ENCODE results near the gene LACTB. TPM values are rescaled to one million over a fixed set of nuclear protein-coding genes. Genes with fewer than 3 reads are reported as not detected.
"Not testable (repeated sequence)": the region's sequence is repeated elsewhere in the genome, so short reads cannot be mapped to it uniquely, and the experiment has no call there.

The LACTB gene
- total RNA-seq, 4 donors from 2014 or later, result 35.4 to 41.1 (median 38.6) TPM

- Histone ChIP-seq H3K27me3 (no peaks in the 10 kb centered on the region), H3K9me3 (no peaks in the 10 kb centered on the region), H3K27ac (no peak overlapping the region), H3K4me3 (no peak overlapping the region), H3K36me3 (no peaks in the 10 kb centered on the region), H3K4me1 (peaks cover 0 to 4% of the 10 kb centered on the region in 2 donors)
- in situ Hi-C loops (cut with MboI; ENCODE audit: low sequenced_read_pairs in 4 of 4), result loop anchor here (5.0 to 10.0 kb wide), 4 partner anchors 35 to 307 kb away; no protein-coding TSS in a partner anchor
- DNase-seq (no peak), ATAC-seq (no peak)
- TF ChIP-seq CTCF (IDR thresholded peaks at IDR 0.05 in 4 of 5, conservative IDR thresholded peaks at IDR 0.05 in 1 of 5) (no peak), POLR2A (IDR thresholded peaks at IDR 0.05) (no peak)
- intact Hi-C loops (cut with DNase I; ENCODE audit: low total_unique reads), result loop anchor here (2.0 kb wide), 1 partner anchor 309 kb away; no protein-coding TSS in a partner anchor
Measured at GRCh38 chr15:63091679-63092446, 29.8 kb upstream of the LACTB start.

DNA sequence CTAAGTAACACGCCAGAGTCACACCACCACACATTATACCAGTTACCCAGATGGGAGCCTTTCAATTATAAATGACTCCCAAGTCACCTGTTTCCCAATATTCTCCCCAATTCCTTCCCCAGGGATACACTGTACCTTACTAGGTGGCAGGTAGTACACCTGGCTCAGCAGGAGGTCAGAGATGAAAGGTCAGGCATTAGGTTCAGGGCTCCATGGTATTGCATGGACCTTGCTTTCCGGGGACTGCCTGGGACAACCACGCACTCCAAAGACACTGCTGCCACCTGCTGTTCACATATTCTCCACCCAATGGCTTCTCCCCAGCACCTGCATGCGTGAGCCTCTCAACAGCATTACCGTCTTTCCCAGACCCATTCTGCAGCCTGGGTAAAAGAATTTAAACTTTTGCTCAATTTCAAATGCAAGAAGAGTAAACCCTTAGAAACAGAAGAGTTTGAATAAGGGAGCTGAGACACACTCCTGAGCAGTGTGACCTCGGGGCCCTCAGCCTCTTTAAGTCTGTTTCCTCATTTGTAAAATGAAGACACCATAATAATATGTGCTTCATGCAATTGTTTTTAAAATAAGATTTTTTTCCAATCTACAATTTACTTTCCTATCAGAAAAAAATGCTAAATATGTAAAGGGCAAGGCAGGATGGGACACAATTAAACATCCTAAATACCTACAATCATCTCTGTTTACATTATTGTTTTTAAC lies 28.0 kb upstream of the LACTB start:
- ATAC-seq (peak; percentile 89 to 95), DNase-seq (peak; percentile 69 to 74)
- peak; percentile 82 to 93 (median 90) for TF ChIP-seq CTCF (IDR thresholded peaks at IDR 0.05 in 4 of 5, conservative IDR thresholded peaks at IDR 0.05 in 1 of 5)
- TF ChIP-seq POLR2A (IDR thresholded peaks at IDR 0.05), result no peak
- no peak overlapping the region for H3K4me3 ChIP-seq
- H3K36me3 ChIP-seq, result no peaks in the 10 kb centered on the region
- H3K27me3 ChIP-seq, result no peaks in the 10 kb centered on the region
- in situ Hi-C loops (cut with MboI; ENCODE audit: low sequenced_read_pairs in 4 of 4), result loop anchor here (5.0 to 10.0 kb wide), 4 partner anchors 36 to 309 kb away; no protein-coding TSS in a partner anchor
- no peaks in the 10 kb centered on the region for H3K9me3 ChIP-seq
- intact Hi-C loops (cut with DNase I; ENCODE audit: low total_unique reads), result loop anchor here (1.0 to 2.0 kb wide), 4 partner anchors 45 to 311 kb away; no protein-coding TSS in a partner anchor
- no peak overlapping the region for H3K27ac ChIP-seq
- peaks cover 0 to 4% of the 10 kb centered on the region in 2 donors for H3K4me1 ChIP-seq

- DNase-seq (no peak), ATAC-seq (no peak)
- peak overlapping the region in 1 of 4 donors; percentile 12 for H3K27ac ChIP-seq
Measured at GRCh38 chr15:63094495-63094931, 27.1 kb upstream of the LACTB start.

DNA sequence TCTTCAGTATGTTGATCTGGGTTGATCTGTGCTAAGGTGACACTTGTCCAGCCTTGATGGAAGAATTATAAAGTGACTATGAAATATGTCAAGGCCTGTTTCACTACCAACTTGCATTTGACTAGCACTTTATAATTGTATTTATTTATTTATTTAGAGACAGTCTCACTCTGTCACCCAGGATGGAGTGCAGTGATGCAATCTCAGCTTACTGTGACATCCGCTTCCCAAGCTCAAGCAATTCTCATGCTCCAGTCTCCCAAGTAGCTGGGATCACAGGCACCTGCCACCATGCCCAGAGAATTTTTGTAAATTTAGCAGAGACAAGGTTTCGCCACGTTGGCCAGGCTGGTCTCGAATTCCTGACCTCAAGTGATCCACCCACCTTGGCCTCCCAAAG lies 25.5 kb upstream of the LACTB start:
- intact Hi-C loops (cut with DNase I; ENCODE audit: low total_unique reads), result no loop called here
- H3K9me3 ChIP-seq, result no peaks in the 10 kb centered on the region
- H3K27me3 ChIP-seq, result no peaks in the 10 kb centered on the region
- no peaks in the 10 kb centered on the region for H3K4me1 ChIP-seq
- ATAC-seq, result no peak
- H3K36me3 ChIP-seq, result no peaks in the 10 kb centered on the region
- in situ Hi-C loops (cut with MboI; ENCODE audit: low sequenced_read_pairs in 4 of 4), result loop anchor here in 1 of 4 donors (5.0 to 10.0 kb wide), 2 partner anchors 249 to 311 kb away; no protein-coding TSS in a partner anchor
- H3K4me3 ChIP-seq, result no peak overlapping the region
- DNase-seq, result no peak
- TF ChIP-seq POLR2A (IDR thresholded peaks at IDR 0.05), result no peak
- TF ChIP-seq CTCF (IDR thresholded peaks at IDR 0.05 in 4 of 5, conservative IDR thresholded peaks at IDR 0.05 in 1 of 5), result no peak
- H3K27ac ChIP-seq, result no peak overlapping the region

More at GRCh38 chr15:63094495-63094931, 27.1 kb upstream of the LACTB start:
- no peaks in the 10 kb centered on the region for H3K4me1 ChIP-seq
- TF ChIP-seq POLR2A (IDR thresholded peaks at IDR 0.05), result no peak
- no peak for TF ChIP-seq CTCF (IDR thresholded peaks at IDR 0.05 in 4 of 5, conservative IDR thresholded peaks at IDR 0.05 in 1 of 5)
- no peak overlapping the region for H3K4me3 ChIP-seq
- H3K27me3 ChIP-seq, result no peaks in the 10 kb centered on the region
- intact Hi-C loops (cut with DNase I; ENCODE audit: low total_unique reads), result no loop called here
- H3K9me3 ChIP-seq, result no peaks in the 10 kb centered on the region
- H3K36me3 ChIP-seq, result no peaks in the 10 kb centered on the region
- in situ Hi-C loops (cut with MboI; ENCODE audit: low sequenced_read_pairs in 4 of 4), result loop anchor here (5.0 to 10.0 kb wide), 4 partner anchors 37 to 310 kb away; no protein-coding TSS in a partner anchor

DNA sequence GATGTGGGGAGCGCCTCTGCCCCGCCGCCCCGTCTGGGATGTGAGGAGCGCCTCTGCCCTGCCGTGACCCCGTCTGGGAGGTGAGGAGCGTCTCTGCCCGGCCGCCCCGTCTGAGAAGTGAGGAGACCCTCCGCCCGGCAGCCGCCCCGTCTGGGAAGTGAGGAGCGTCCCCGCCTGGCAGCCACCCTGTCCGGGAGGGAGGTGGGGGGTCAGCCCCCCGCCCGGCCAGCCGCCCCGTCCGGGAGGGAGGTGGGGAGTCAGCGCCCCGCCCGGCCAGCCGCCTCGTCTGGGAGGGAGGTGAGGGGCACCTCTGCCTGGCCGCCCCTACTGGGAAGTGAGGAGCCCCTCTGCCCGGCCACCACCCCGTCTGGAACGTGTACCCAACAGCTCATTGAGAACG lies 22.8 kb upstream of the LACTB start:
- ATAC-seq, result not testable (repeated sequence)

GRCh38 chr15:63099581-63099980 lies 22.1 kb upstream of the LACTB start:
- H3K4me1 ChIP-seq; H3K4me3 ChIP-seq; H3K27me3 ChIP-seq; H3K27ac ChIP-seq; ATAC-seq; H3K36me3 ChIP-seq; DNase-seq; intact Hi-C loops (cut with DNase I; ENCODE audit: low total_unique reads); H3K9me3 ChIP-seq: not testable (repeated sequence)
- in situ Hi-C loops (cut with MboI; ENCODE audit: low sequenced_read_pairs in 4 of 4), result loop anchor here in 1 of 4 donors (5.0 to 10.0 kb wide), 2 partner anchors 252 to 315 kb away; no protein-coding TSS in a partner anchor

More for the DNA sequence above, 22.8 kb upstream of the LACTB start:
- H3K4me3 ChIP-seq; intact Hi-C loops (cut with DNase I; ENCODE audit: low total_unique reads); H3K27me3 ChIP-seq; H3K4me1 ChIP-seq; H3K36me3 ChIP-seq; H3K9me3 ChIP-seq; DNase-seq; H3K27ac ChIP-seq: not testable (repeated sequence)
- in situ Hi-C loops (cut with MboI; ENCODE audit: low sequenced_read_pairs in 4 of 4), result loop anchor here in 1 of 4 donors (5.0 to 10.0 kb wide), 2 partner anchors 252 to 314 kb away; no protein-coding TSS in a partner anchor
